Fibroblast of villous mesenchyme (primary cell): ENCODE measurements around the gene LILRA5. TPM values are rescaled to one million over a fixed set of nuclear protein-coding genes. Genes with fewer than 3 reads are reported as not detected.

Experiments used
- DNase-seq: peaks from one replicate; pipeline ENCODE4 v3.0.0-alpha.2; 2010; ENCODE audit warnings: low read depth
- H3K4me3 ChIP-seq: 2 replicates; pipeline ENCODE4 v1.5.1; 2011; ENCODE audit warnings: low read depth, mild to moderate bottlenecking, low read length
- CTCF ChIP-seq: IDR thresholded peaks from 2 replicates; pipeline ENCODE4 v1.5.1; 2012; ENCODE audit warnings: low read depth, mild to moderate bottlenecking, low read length; ENCODE audit not compliant: insufficient read depth
- total RNA-seq: library from RNA; depleted of rRNA; stranded (reverse); fragments of >200 nt; gene quantifications from 2 replicates; pipeline ENCODE4 v1.2.3, GENCODE V29; 2012

The LILRA5 gene
- total RNA-seq, 1 donor = not detected

- no peak for TF ChIP-seq CTCF
- H3K4me3 ChIP-seq = no peak overlapping the region
- DNase-seq = no peak
Observed at GRCh38 chr19:54338521-54338920, 25.6 kb upstream of the LILRA5 start.

- DNase-seq = no peak
- no peak overlapping the region for H3K4me3 ChIP-seq
- no peak for TF ChIP-seq CTCF
Observed at GRCh38 chr19:54337858-54338230, 24.9 kb upstream of the LILRA5 start.

DNA sequence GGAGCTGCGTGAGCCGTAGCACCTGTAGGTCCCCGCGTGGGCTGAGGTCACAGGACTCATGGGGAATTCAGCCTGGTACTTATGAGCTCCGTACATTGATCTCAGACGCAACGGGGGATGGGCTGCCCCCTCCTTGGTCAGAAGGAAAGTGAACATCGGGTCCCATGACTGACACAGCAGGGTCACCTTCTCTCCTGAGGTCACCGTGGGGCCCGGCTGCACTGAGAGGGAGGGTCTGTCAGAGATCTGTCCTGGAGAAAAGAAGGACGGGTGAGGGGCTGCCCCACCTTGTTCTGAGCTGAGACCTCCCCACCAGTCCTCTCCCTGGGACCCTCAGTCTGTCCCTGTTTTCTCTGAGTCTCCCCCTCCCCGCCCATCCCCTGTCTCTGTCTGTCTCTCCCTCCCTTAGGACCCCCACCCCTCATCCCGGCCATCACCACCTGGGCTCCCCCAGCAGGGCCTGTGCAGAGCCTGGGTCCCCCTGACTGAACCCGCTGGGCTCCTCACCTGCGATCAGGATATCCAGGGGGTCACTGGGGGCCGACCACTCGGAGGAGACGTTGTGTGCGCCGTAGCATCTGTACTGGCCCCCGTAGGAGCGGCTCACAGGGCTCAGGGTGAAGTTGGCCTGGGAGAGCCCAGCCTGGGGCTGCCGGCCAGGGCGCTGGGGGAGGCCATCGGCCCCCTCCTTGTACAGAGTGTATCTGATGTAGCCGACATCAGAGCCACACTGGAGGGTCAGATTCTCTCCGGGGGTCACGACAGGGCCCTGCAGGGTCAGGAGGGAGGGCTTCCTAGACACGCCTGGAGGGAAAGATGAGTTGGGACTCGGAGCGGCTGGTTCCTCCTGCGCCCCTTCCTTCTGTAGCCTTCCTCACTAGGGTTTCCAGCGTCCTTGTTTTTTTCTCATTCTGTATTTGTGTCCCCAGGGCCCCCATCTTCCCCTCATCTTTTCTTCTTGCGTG, 24.2 kb upstream of the LILRA5 start:
- TF ChIP-seq CTCF = no peak
- DNase-seq = no peak
- no peak overlapping the region for H3K4me3 ChIP-seq

GRCh38 chr19:54335979-54336892, 23.3 kb upstream of the LILRA5 start:
- no peak for TF ChIP-seq CTCF
- no peak for DNase-seq
- H3K4me3 ChIP-seq = no peak overlapping the region

- no peak for DNase-seq
- no peak overlapping the region for H3K4me3 ChIP-seq
- no peak for TF ChIP-seq CTCF
Observed at GRCh38 chr19:54335164-54335563, 22.2 kb upstream of the LILRA5 start.

DNA sequence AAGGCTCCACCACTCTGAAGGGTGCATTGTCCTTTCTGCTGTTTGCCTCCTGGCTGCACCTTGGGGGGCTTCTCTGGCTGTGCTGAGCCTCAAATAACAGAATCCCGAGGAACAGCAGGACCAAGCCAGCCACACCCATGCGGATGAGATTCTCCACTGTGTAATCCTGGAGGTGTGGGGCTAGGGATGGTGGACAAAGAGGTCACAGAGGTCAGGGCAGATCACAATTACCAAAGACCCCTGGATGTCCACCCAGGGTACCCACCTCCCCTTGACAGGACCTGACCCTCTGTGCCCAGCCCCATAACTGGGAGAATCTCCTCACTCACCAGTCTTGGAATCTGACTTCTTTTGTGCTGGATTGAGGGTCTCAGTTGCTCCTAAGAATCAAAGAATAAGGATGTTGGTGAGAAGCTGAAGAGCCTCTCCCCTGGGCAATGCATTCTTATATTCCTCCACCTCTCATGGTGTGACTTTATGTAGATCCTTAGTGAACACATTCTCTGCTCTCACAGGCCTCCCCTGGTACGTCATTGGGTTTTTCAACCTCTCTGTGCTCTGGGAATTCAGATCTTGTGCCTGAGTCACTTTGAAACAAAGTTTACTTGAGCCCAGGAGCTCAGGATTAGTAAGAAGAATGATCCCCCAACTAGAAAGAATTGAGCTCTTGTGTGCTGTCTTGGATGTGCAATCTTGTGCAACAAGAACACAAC, 20.8 kb upstream of the LILRA5 start:
- H3K4me3 ChIP-seq = no peak overlapping the region
- DNase-seq = no peak
- no peak for TF ChIP-seq CTCF
